Measurements from ENCODE around the gene TMEM18. TPM values are rescaled to one million over a fixed set of nuclear protein-coding genes. Genes with fewer than 3 reads are reported as not detected.

TMEM18 gene
- total RNA-seq, 1 experiment from 2014 or later = 49.6 TPM

GRCh38 chr2:652881-653480 is 24.2 kb downstream of the TMEM18 start:
- ATAC-seq = no peak
- in situ Hi-C loops (cut with HindIII; ENCODE audit: low pct_unique_long_range_greater_than_20kb, low sequenced_read_pairs) = no loop called here
- Histone ChIP-seq H3K4me1 (ENCODE audit: control insufficient read depth, insufficient read depth, low read length) (no peaks in the 10 kb centered on the region), H3K36me3 (ENCODE audit: control insufficient read depth, insufficient read depth, low read length) (no peaks in the 10 kb centered on the region), H3K9me3 (ENCODE audit: control insufficient read depth, insufficient read depth, low read depth, low read length) (no peaks in the 10 kb centered on the region), H3K27ac (ENCODE audit: low read length) (no peak overlapping the region), H3K4me3 (ENCODE audit: low read depth in 2 of 2, low read length in 2 of 2) (no peak overlapping the region), H3K27me3 (ENCODE audit: control insufficient read depth, insufficient read depth, low read length) (no peaks in the 10 kb centered on the region; the same call in 1 of the 2 replicates)
- DNase-seq (ENCODE audit: low read depth, low spot score) = no peak
- TF ChIP-seq SIN3A (IDR thresholded peaks at IDR 0.05; ENCODE audit: borderline replicate concordance, insufficient read depth, low read depth, low read length) = no peak
- TF ChIP-seq POLR2AphosphoS5 (IDR thresholded peaks at IDR 0.05; ENCODE audit: low read depth, low read length) = no peak
- TF ChIP-seq REST (IDR thresholded peaks at IDR 0.05; ENCODE audit: insufficient read depth in 1 of 2, low read depth in 2 of 2, low read length in 1 of 2) = no peak
- no peak for TF ChIP-seq TCF7L2 (IDR thresholded peaks at IDR 0.05; ENCODE audit: low read depth, low read length)
- no peak for TF ChIP-seq CTCF (IDR thresholded peaks at IDR 0.05)
- POLR2A ChIA-PET = no interaction called here
- no TSS peak for BruUV-seq (replicated peaks)
- CTCF ChIA-PET = no interaction called here
- intact Hi-C loops (cut with micrococcal nuclease; ENCODE audit: unreplicated experiment) = no loop called here

- Histone ChIP-seq H3K4me3 (ENCODE audit: low read depth in 2 of 2, low read length in 2 of 2) (no peak overlapping the region), H3K9me3 (ENCODE audit: control insufficient read depth, insufficient read depth, low read depth, low read length) (no peaks in the 10 kb centered on the region), H3K36me3 (ENCODE audit: control insufficient read depth, insufficient read depth, low read length) (no peaks in the 10 kb centered on the region), H3K27ac (ENCODE audit: low read length) (no peak overlapping the region), H3K27me3 (ENCODE audit: control insufficient read depth, insufficient read depth, low read length) (no peaks in the 10 kb centered on the region; the same call in 1 of the 2 replicates), H3K4me1 (ENCODE audit: control insufficient read depth, insufficient read depth, low read length) (no peaks in the 10 kb centered on the region)
- CTCF ChIA-PET = no interaction called here
- no peak for ATAC-seq
- no TSS peak for BruUV-seq (replicated peaks)
- TF ChIP-seq POLR2AphosphoS5 (IDR thresholded peaks at IDR 0.05; ENCODE audit: low read depth, low read length) = no peak
- TF ChIP-seq TCF7L2 (IDR thresholded peaks at IDR 0.05; ENCODE audit: low read depth, low read length) = no peak
- TF ChIP-seq CTCF (IDR thresholded peaks at IDR 0.05) = no peak
- TF ChIP-seq SIN3A (IDR thresholded peaks at IDR 0.05; ENCODE audit: borderline replicate concordance, insufficient read depth, low read depth, low read length) = no peak
- TF ChIP-seq REST (IDR thresholded peaks at IDR 0.05; ENCODE audit: insufficient read depth in 1 of 2, low read depth in 2 of 2, low read length in 1 of 2) = no peak
- intact Hi-C loops (cut with micrococcal nuclease; ENCODE audit: unreplicated experiment) = no loop called here
- in situ Hi-C loops (cut with HindIII; ENCODE audit: low pct_unique_long_range_greater_than_20kb, low sequenced_read_pairs) = no loop called here
- POLR2A ChIA-PET = no interaction called here
- DNase-seq (ENCODE audit: low read depth, low spot score) = no peak
Observed at GRCh38 chr2:651951-652373, 25.2 kb downstream of the TMEM18 start.
